IPS-NIHi7 (cell line): ENCODE results near the gene RPS29.
A peak's percentile ranks its signal among the peaks of the same experiment; 100 is the strongest.
"Not testable (repeated sequence)": the region's sequence is repeated elsewhere in the genome, so short reads cannot be mapped to it uniquely, and the experiment has no call there.

Experiments
- DNase-seq: peaks from one replicate; pipeline ENCODE4 v3.0.0; 2012; ENCODE audit warnings: mixed read lengths; ENCODE audit errors: extremely low spot score

RPS29 gene

GRCh38 chr14:49585803-49586672 is at the start of gene RPS29:
Gene RPS29 (minus strand): TSS chr14:49586380. CDS start chr14:49586346, 34 bp downstream.
- DNase-seq, result peak; percentile 93

- DNase-seq, result peak; percentile 52
Measured at GRCh38 chr14:49634547-49635334, 48.6 kb upstream of the RPS29 start, which contains the start of gene DNAAF2. Gene DNAAF2 (minus strand): TSS chr14:49635244. CDS start chr14:49635149, 95 bp downstream.

- peak; percentile 93 for DNase-seq
Measured at GRCh38 chr14:49633640-49634546, 47.7 kb upstream of the RPS29 start.

GRCh38 chr14:49623941-49624839 is 38.0 kb upstream of the RPS29 start:
- no peak for DNase-seq

GRCh38 chr14:49623387-49623786 is 37.2 kb upstream of the RPS29 start:
- no peak for DNase-seq

- DNase-seq, result no peak
Measured at GRCh38 chr14:49622022-49622607, 35.9 kb upstream of the RPS29 start.

GRCh38 chr14:49621114-49621881 is 35.1 kb upstream of the RPS29 start:
- DNase-seq, result peak; percentile 33

- peak; percentile 97 for DNase-seq
Measured at GRCh38 chr14:49620182-49621113, 34.3 kb upstream of the RPS29 start, which contains the start of the genes MGAT2 and RPL36AL. Gene MGAT2 (plus strand): TSS chr14:49620799. CDS start chr14:49621269, 470 bp downstream. Gene RPL36AL (minus strand): TSS chr14:49620626. CDS start chr14:49619104, 1,522 bp downstream.

GRCh38 chr14:49619730-49620129 is 33.5 kb upstream of the RPS29 start:
- no peak for DNase-seq

GRCh38 chr14:49619273-49619672 is 33.1 kb upstream of the RPS29 start:
- DNase-seq, result not testable (repeated sequence)

GRCh38 chr14:49617852-49618519 is 31.8 kb upstream of the RPS29 start:
- no peak for DNase-seq

- no peak for DNase-seq
Measured at GRCh38 chr14:49615776-49616175, 29.6 kb upstream of the RPS29 start.

- DNase-seq, result no peak
Measured at GRCh38 chr14:49614196-49614595, 28.0 kb upstream of the RPS29 start.

GRCh38 chr14:49612671-49613070 is 26.5 kb upstream of the RPS29 start:
- DNase-seq, result no peak

GRCh38 chr14:49612251-49612650 is 26.1 kb upstream of the RPS29 start:
- DNase-seq, result no peak

GRCh38 chr14:49607583-49607982 is 21.4 kb upstream of the RPS29 start:
- DNase-seq, result no peak
